HepG2 (cell line): ENCODE measurements around the gene FOSL2. TPM values are rescaled to one million over a fixed set of nuclear protein-coding genes. Genes with fewer than 3 reads are reported as not detected.
A peak's percentile ranks its signal among the peaks of the same experiment; 100 is the strongest.

Source experiments
- DR1 ChIP-seq: sonication (generic); formaldehyde crosslinking; IDR thresholded peaks from 2 replicates; pipeline ENCODE4 v1.8.0; 2021; ENCODE audit warnings: mild to moderate bottlenecking, missing genetic modification reagents, inconsistent platforms
- EED ChIP-seq: sonication (generic); formaldehyde crosslinking; IDR thresholded peaks from 2 replicates; pipeline ENCODE4 v1.5.0; 2020; ENCODE audit warnings: mild to moderate bottlenecking, missing genetic modification reagents
- HDAC1 ChIP-seq: sonication (generic); formaldehyde crosslinking; IDR thresholded peaks from 2 replicates; pipeline ENCODE4 v1.5.1; 2020; ENCODE audit warnings: mild to moderate bottlenecking, missing genetic modification reagents
- MEF2D ChIP-seq: sonication (generic); formaldehyde crosslinking; IDR thresholded peaks from 2 replicates; pipeline ENCODE4 v1.5.1; 2020; ENCODE audit warnings: mild to moderate bottlenecking, missing genetic modification reagents
- PAXIP1 ChIP-seq: sonication (generic); formaldehyde crosslinking; conservative IDR thresholded peaks from 2 replicates; pipeline ENCODE4 v1.4.0; 2020; ENCODE audit warnings: mild to moderate bottlenecking, missing genetic modification reagents, moderate library complexity
- SRSF9 ChIP-seq: fragments of 200-400 bp; formaldehyde crosslinking; IDR thresholded peaks from 2 replicates; pipeline ENCODE4 v1.6.1; 2018; ENCODE audit warnings: borderline replicate concordance, mild to moderate bottlenecking, low read depth, low read length; ENCODE audit not compliant: insufficient read depth, poor library complexity, severe bottlenecking
- SRY ChIP-seq: sonication (generic); formaldehyde crosslinking; IDR thresholded peaks from 2 replicates; pipeline ENCODE4 v1.8.0; 2022; ENCODE audit warnings: mild to moderate bottlenecking, missing genetic modification reagents
- ZNF367 ChIP-seq: sonication (generic); formaldehyde crosslinking; IDR thresholded peaks from 2 replicates; pipeline ENCODE4 v1.4.0; 2020; ENCODE audit warnings: missing genetic modification reagents, borderline replicate concordance
- ZNF557 ChIP-seq: sonication (generic); formaldehyde crosslinking; IDR thresholded peaks from 2 replicates; pipeline ENCODE4 v1.4.0; 2020; ENCODE audit warnings: missing genetic modification reagents
- ZNF773 ChIP-seq: sonication (generic); formaldehyde crosslinking; IDR thresholded peaks from 2 replicates; pipeline ENCODE4 v1.4.0; 2020; ENCODE audit warnings: missing genetic modification reagents, borderline replicate concordance
- ZNF816 ChIP-seq: sonication (generic); formaldehyde crosslinking; IDR thresholded peaks from 2 replicates; pipeline ENCODE4 v1.8.0; 2022; ENCODE audit warnings: missing genetic modification reagents, mild to moderate bottlenecking, borderline replicate concordance
- ZSCAN9 ChIP-seq: IDR thresholded peaks from 2 replicates; pipeline ENCODE4 v1.6.1; 2016; ENCODE audit warnings: borderline replicate concordance
- polyA plus RNA-seq, 8 experiments: library from polyadenylated mRNA; depleted of rRNA in 3 of 8; stranded (reverse) in 7 of 8; unstranded in 1 of 8; fragments of >200 nt; fragmentation: Illumina TruSeq in 4 of 8; extraction: Trizol in 4 of 8; gene quantifications; 2 replicates each; pipeline versions ENCODE4 v1.2.1 to v1.2.3, GENCODE V29; 2011 to 2016; ENCODE audit warnings: low read depth in 4 of 8, missing spikeins in 1 of 8, mixed read lengths in 1 of 8; ENCODE audit not compliant: insufficient read depth in 1 of 8
- total RNA-seq, 5 experiments: library from RNA; depleted of rRNA; stranded (reverse); fragments of >200 nt; fragmentation: Illumina TruSeq; extraction: Trizol; gene quantifications; 2 replicates each; pipeline ENCODE4 v1.2.3, GENCODE V29; 2016; ENCODE audit warnings: low read depth in 1 of 5
- TF ChIP-seq, protein P1 (sequence below): sonication (generic); formaldehyde crosslinking; conservative IDR thresholded peaks from 2 replicates; pipeline ENCODE4 v1.8.0; 2022; ENCODE audit warnings: mild to moderate bottlenecking, moderate library complexity, missing genetic modification reagents
- TF ChIP-seq, protein P2 (sequence below): sonication (generic); formaldehyde crosslinking; IDR thresholded peaks from 2 replicates; pipeline ENCODE4 v1.8.1; 2023; ENCODE audit warnings: missing genetic modification reagents, mild to moderate bottlenecking, borderline replicate concordance
- TF ChIP-seq, protein P3 (sequence below): sonication (generic); formaldehyde crosslinking; IDR thresholded peaks from 2 replicates; pipeline ENCODE4 v1.4.0; 2020; ENCODE audit warnings: missing genetic modification reagents

The FOSL2 gene
- total and polyA plus RNA-seq, 2 of the 13 experiments (the other 11 are each of a cell fraction or from before 2014, with no cell fraction given), result 3.4 to 18.1 TPM

DNA sequence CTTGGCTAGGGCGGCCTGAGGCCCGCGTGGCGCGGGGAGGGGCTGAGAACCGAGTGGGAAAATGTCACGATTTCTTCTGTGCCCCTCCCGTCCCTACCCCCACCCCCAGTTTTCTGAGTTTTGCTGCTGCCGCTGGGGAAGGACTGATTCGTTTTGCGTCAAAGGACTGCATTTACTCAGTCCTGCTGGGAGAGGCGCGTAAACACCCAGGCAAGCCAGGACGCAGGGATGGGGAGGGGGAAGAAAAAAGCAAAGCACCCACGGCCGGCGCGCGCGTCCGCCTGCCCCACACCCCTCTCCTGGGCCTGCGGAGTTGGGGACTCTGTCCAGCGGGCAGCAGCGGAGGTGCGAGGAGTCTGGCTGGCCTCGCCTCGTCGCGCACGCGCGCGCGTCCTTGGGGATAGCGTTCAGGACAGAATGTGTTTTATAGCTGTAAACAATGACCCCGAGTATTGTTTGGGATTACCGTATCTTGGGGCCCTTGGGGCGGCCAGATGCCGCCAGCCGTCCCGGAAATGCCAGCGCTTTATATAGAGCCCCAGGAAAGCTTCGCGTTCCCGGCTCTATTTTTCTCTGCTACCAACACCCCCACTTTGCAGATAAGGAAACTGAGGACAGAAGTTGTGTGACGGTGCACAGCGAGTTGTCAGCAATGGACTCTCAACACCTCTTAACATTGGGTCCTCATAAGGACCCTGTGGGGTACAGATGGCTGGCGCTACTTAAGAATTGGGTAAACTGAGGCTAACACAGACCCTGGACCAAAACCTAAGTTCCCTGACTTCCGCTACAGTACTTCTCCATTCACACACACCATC lies 1.7 kb upstream of the FOSL2 start (continued):
- TF ChIP-seq DR1 (peak; percentile 16; the same call in 1 of the 2 replicates), SRSF9 (no peak), ZNF557 (0 out of 2 replicates have a peak, but pooled peaks have one; percentile 71), PAXIP1 (0 out of 2 replicates have a peak, but pooled peaks have one; percentile 7), MEF2D (peak; percentile 50; the same call in 1 of the 2 replicates), ZNF773 (CRISPR knock-in tag) (peak; percentile 90), ZNF816 (peak; percentile 27; the same call in 1 of the 2 replicates), SRY (CRISPR knock-in tag) (peak; percentile 20; the same call in 1 of the 2 replicates), ZNF367 (CRISPR knock-in tag) (peak; percentile 75; the same call in 1 of the 2 replicates), HDAC1 (CRISPR knock-in tag) (peak; percentile 57), ZSCAN9 (CRISPR knock-in tag) (peak; percentile 44; the same call in 1 of the 2 replicates), EED (CRISPR knock-in tag) (peak; percentile 84; the same call in 1 of the 2 replicates)
- TF ChIP-seq, protein P1, sequence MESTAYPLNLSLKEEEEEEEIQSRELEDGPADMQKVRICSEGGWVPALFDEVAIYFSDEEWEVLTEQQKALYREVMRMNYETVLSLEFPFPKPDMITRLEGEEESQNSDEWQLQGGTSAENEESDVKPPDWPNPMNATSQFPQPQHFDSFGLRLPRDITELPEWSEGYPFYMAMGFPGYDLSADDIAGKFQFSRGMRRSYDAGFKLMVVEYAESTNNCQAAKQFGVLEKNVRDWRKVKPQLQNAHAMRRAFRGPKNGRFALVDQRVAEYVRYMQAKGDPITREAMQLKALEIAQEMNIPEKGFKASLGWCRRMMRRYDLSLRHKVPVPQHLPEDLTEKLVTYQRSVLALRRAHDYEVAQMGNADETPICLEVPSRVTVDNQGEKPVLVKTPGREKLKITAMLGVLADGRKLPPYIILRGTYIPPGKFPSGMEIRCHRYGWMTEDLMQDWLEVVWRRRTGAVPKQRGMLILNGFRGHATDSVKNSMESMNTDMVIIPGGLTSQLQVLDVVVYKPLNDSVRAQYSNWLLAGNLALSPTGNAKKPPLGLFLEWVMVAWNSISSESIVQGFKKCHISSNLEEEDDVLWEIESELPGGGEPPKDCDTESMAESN, result peak; percentile 69
- TF ChIP-seq, protein P2, sequence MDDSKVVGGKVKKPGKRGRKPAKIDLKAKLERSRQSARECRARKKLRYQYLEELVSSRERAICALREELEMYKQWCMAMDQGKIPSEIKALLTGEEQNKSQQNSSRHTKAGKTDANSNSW (CRISPR knock-in tag), result peak; percentile 57; the same call in 1 of the 2 replicates
- TF ChIP-seq, protein P3, sequence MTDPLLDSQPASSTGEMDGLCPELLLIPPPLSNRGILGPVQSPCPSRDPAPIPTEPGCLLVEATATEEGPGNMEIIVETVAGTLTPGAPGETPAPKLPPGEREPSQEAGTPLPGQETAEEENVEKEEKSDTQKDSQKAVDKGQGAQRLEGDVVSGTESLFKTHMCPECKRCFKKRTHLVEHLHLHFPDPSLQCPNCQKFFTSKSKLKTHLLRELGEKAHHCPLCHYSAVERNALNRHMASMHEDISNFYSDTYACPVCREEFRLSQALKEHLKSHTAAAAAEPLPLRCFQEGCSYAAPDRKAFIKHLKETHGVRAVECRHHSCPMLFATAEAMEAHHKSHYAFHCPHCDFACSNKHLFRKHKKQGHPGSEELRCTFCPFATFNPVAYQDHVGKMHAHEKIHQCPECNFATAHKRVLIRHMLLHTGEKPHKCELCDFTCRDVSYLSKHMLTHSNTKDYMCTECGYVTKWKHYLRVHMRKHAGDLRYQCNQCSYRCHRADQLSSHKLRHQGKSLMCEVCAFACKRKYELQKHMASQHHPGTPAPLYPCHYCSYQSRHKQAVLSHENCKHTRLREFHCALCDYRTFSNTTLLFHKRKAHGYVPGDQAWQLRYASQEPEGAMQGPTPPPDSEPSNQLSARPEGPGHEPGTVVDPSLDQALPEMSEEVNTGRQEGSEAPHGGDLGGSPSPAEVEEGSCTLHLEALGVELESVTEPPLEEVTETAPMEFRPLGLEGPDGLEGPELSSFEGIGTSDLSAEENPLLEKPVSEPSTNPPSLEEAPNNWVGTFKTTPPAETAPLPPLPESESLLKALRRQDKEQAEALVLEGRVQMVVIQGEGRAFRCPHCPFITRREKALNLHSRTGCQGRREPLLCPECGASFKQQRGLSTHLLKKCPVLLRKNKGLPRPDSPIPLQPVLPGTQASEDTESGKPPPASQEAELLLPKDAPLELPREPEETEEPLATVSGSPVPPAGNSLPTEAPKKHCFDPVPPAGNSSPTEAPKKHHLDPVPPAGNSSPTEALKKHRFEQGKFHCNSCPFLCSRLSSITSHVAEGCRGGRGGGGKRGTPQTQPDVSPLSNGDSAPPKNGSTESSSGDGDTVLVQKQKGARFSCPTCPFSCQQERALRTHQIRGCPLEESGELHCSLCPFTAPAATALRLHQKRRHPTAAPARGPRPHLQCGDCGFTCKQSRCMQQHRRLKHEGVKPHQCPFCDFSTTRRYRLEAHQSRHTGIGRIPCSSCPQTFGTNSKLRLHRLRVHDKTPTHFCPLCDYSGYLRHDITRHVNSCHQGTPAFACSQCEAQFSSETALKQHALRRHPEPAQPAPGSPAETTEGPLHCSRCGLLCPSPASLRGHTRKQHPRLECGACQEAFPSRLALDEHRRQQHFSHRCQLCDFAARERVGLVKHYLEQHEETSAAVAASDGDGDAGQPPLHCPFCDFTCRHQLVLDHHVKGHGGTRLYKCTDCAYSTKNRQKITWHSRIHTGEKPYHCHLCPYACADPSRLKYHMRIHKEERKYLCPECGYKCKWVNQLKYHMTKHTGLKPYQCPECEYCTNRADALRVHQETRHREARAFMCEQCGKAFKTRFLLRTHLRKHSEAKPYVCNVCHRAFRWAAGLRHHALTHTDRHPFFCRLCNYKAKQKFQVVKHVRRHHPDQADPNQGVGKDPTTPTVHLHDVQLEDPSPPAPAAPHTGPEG, result peak; percentile 28; the same call in 1 of the 2 replicates
